ENCODE measurements around the gene SEL1L3. TPM values are rescaled to one million over a fixed set of nuclear protein-coding genes. Genes with fewer than 3 reads are reported as not detected.

The SEL1L3 gene
- total and polyA plus RNA-seq, 9 of the 15 experiments (the other 6 are each of a cell fraction or from before 2014, with no cell fraction given), result 10.0 to 44.3 (median 21.6) TPM

GRCh38 chr4:25722964-25723363 is 139.8 kb downstream of the SEL1L3 start (continued):
- TF ChIP-seq ZNF395 (CRISPR knock-in tag; IDR thresholded peaks at IDR 0.05), result peak; percentile 80; the same call in 1 of the 2 replicates
- peak; percentile 54; the same call in 1 of the 2 replicates for TF ChIP-seq PYGO2 (tag; IDR thresholded peaks at IDR 0.05)
- TF ChIP-seq RNF2 (IDR thresholded peaks at IDR 0.05), result no peak
- TF ChIP-seq MAFG (tag; conservative IDR thresholded peaks at IDR 0.05), result no peak
- TF ChIP-seq ATF4 (CRISPR knock-in tag; IDR thresholded peaks at IDR 0.05), result no peak
- no peak for TF ChIP-seq PBX2 (CRISPR knock-in tag; IDR thresholded peaks at IDR 0.05; ENCODE audit: low read depth)
- peak; percentile 55 for TF ChIP-seq PBX2 (tag; conservative IDR thresholded peaks at IDR 0.05; ENCODE audit: low read depth)
- no peak for TF ChIP-seq KLF1 (tag; IDR thresholded peaks at IDR 0.05)
- TF ChIP-seq TOE1 (IDR thresholded peaks at IDR 0.05; ENCODE audit: borderline replicate concordance), result no peak
- no peak for TF ChIP-seq TOE1 (CRISPR knock-in tag; IDR thresholded peaks at IDR 0.05; ENCODE audit: borderline replicate concordance, low read depth)
- TF ChIP-seq MAZ (CRISPR knock-in tag; conservative IDR thresholded peaks at IDR 0.05 in 1 of 2, IDR thresholded peaks at IDR 0.05 in 1 of 2), result peak in 1 of 2 experiments; percentile 30; a peak in 1 of 4 replicates
- no peak for TF ChIP-seq ZKSCAN1 (IDR thresholded peaks at IDR 0.05; ENCODE audit: low read depth, low read length)
- TF ChIP-seq ZNF316 (IDR thresholded peaks at IDR 0.05), result no peak
- TF ChIP-seq HDGF (IDR thresholded peaks at IDR 0.05), result no peak
- peak; percentile 73 for TF ChIP-seq TAL1 (IDR thresholded peaks at IDR 0.05)
- TF ChIP-seq ARID3B (CRISPR knock-in tag; IDR thresholded peaks at IDR 0.05; ENCODE audit: borderline replicate concordance), result no peak
- TF ChIP-seq ZBTB9 (CRISPR knock-in tag; IDR thresholded peaks at IDR 0.05), result peak; percentile 44; the same call in 1 of the 2 replicates
- no peak for TF ChIP-seq ERF (CRISPR knock-in tag; IDR thresholded peaks at IDR 0.05)
- no peak for TF ChIP-seq ETS2 (tag; IDR thresholded peaks at IDR 0.05; ENCODE audit: borderline replicate concordance, poor library complexity, severe bottlenecking)
- no peak for TF ChIP-seq HDAC6 (IDR thresholded peaks at IDR 0.05; ENCODE audit: low read depth, low read length)
- TF ChIP-seq CREBBP (IDR thresholded peaks at IDR 0.05; ENCODE audit: low read depth, low read length), result no peak
